Neural cell (in vitro differentiated cells): ENCODE measurements around the gene SLC24A3. TPM values are rescaled to one million over a fixed set of nuclear protein-coding genes. Genes with fewer than 3 reads are reported as not detected.

Experiments
- H2AFZ ChIP-seq: fragments of 200-600, 300-800 bp; sonication (generic), shearing (Covaris generic); 2 replicates; pipeline ENCODE4 v1.6.0; 2014; ENCODE audit warnings: low read depth, mild to moderate bottlenecking, antibody characterized with exemption, low read length, moderate library complexity
- H3F3A ChIP-seq: fragments of 200-600 bp; shearing (Covaris generic); 2 replicates; pipeline ENCODE4 v1.6.1; 2016; ENCODE audit warnings: mild to moderate bottlenecking, moderate library complexity, mixed read lengths, antibody characterized with exemption, low read length; ENCODE audit not compliant: insufficient read depth, poor library complexity, severe bottlenecking
- H3K27ac ChIP-seq: fragments of 200-600, 300-800 bp; sonication (generic), shearing (Covaris generic); 2 replicates; pipeline ENCODE4 v1.5.1; 2014; ENCODE audit warnings: mild to moderate bottlenecking, low read length, moderate library complexity
- H3K27me3 ChIP-seq: fragments of 300-800, 200-600 bp; sonication (generic), shearing (Covaris generic); 2 replicates; pipeline ENCODE4 v1.6.0; 2014; ENCODE audit warnings: mild to moderate bottlenecking, low read depth, low read length, moderate library complexity; ENCODE audit not compliant: insufficient read depth
- H3K36me3 ChIP-seq: fragments of 300-800, 200-600 bp; sonication (generic), shearing (Covaris generic); 2 replicates; pipeline ENCODE4 v1.5.1; 2014; ENCODE audit warnings: mild to moderate bottlenecking, antibody characterized with exemption, low read length, moderate library complexity; ENCODE audit not compliant: insufficient read depth
- H3K4me2 ChIP-seq: fragments of 300-800, 200-600 bp; sonication (generic), shearing (Covaris generic); 2 replicates; pipeline ENCODE4 v1.6.0; 2014; ENCODE audit warnings: mild to moderate bottlenecking, low read length
- H3K4me3 ChIP-seq: fragments of 300-800, 200-600 bp; sonication (generic), shearing (Covaris generic); 2 replicates; pipeline ENCODE4 v1.5.1; 2014; ENCODE audit warnings: mild to moderate bottlenecking, low read length, moderate library complexity
- H3K79me2 ChIP-seq: fragments of 200-600 bp; shearing (Covaris generic); replicated peaks from 2 replicates; pipeline ENCODE4 v1.6.0; 2014; ENCODE audit warnings: mild to moderate bottlenecking, low read length, moderate library complexity; ENCODE audit not compliant: insufficient read depth
- H3K9ac ChIP-seq: fragments of 300-800, 200-600 bp; sonication (generic), shearing (Covaris generic); 2 replicates; pipeline ENCODE4 v1.6.1; 2016; ENCODE audit warnings: mild to moderate bottlenecking, low read length, mixed read lengths
- H3K9me2 ChIP-seq: fragments of 200-600 bp; shearing (Covaris generic); 2 replicates; pipeline ENCODE4 v1.6.1; 2016; ENCODE audit warnings: mild to moderate bottlenecking, low read length, mixed read lengths; ENCODE audit not compliant: insufficient read depth
- H3K9me3 ChIP-seq: fragments of 200-600, 300-800 bp; sonication (generic), shearing (Covaris generic); 2 replicates; pipeline ENCODE4 v1.6.1; 2016; ENCODE audit warnings: mild to moderate bottlenecking, mixed run types, low read length, moderate library complexity, mixed read lengths
- H4K20me1 ChIP-seq: fragments of 200-600 bp; shearing (Covaris generic); 2 replicates; pipeline ENCODE4 v1.6.1; 2016; ENCODE audit warnings: mild to moderate bottlenecking, mixed run types; ENCODE audit not compliant: insufficient read depth
- CTCF ChIP-seq: fragments of 450-650 bp; IDR thresholded peaks from 2 replicates; pipeline ENCODE4 v1.5.1; 2014; ENCODE audit warnings: antibody characterized with exemption, mild to moderate bottlenecking, moderate library complexity; ENCODE audit not compliant: poor library complexity, severe bottlenecking
- EP300 ChIP-seq: fragments of 450-650 bp; conservative IDR thresholded peaks from 2 replicates; pipeline ENCODE4 v1.6.1; 2014; ENCODE audit warnings: antibody characterized with exemption, mild to moderate bottlenecking, moderate library complexity; ENCODE audit not compliant: poor library complexity, severe bottlenecking
- EZH2 ChIP-seq: fragments of 200-600, 300-800 bp; shearing (Covaris generic), sonication (generic); IDR thresholded peaks from 2 replicates; pipeline ENCODE4 v1.6.1; 2014; ENCODE audit warnings: antibody characterized with exemption, low read length, borderline replicate concordance, mild to moderate bottlenecking; ENCODE audit not compliant: insufficient read depth, poor library complexity, severe bottlenecking
- MXI1 ChIP-seq: fragments of 450-650 bp; conservative IDR thresholded peaks from 2 replicates; pipeline ENCODE4 v1.6.1; 2014; ENCODE audit warnings: antibody characterized with exemption, mild to moderate bottlenecking; ENCODE audit not compliant: poor library complexity, severe bottlenecking
- POLR2AphosphoS5 ChIP-seq: IDR thresholded peaks from 2 replicates; pipeline ENCODE4 v1.6.1; 2012
- RAD21 ChIP-seq: fragments of 450-650 bp; conservative IDR thresholded peaks from 2 replicates; pipeline ENCODE4 v1.6.1; 2014; ENCODE audit warnings: antibody characterized with exemption, mild to moderate bottlenecking, moderate library complexity
- REST ChIP-seq: IDR thresholded peaks from 2 replicates; pipeline ENCODE4 v1.6.1; 2012; ENCODE audit warnings: borderline replicate concordance
- SMC3 ChIP-seq: fragments of 450-650 bp; conservative IDR thresholded peaks from 2 replicates; pipeline ENCODE4 v1.6.1; 2014; ENCODE audit warnings: antibody characterized with exemption, mild to moderate bottlenecking, moderate library complexity; ENCODE audit not compliant: poor library complexity
- TAF1 ChIP-seq: IDR thresholded peaks from 2 replicates; pipeline ENCODE4 v1.6.1; 2012; ENCODE audit warnings: low read depth
- polyA plus RNA-seq: library from polyadenylated mRNA; depleted of rRNA; stranded (reverse); fragments of >200 nt; gene quantifications from 2 replicates; pipeline ENCODE4 v1.2.3, GENCODE V29; 2014

The SLC24A3 gene
- polyA plus RNA-seq, 1 donor from 2014 or later: 6.5 TPM

GRCh38 chr20:19765913-19766312 is 553.5 kb downstream of the SLC24A3 start:
- Histone ChIP-seq H3K27ac (no peak overlapping the region), H3F3A (no peaks in the 10 kb centered on the region), H3K4me2 (no peak overlapping the region), H3K27me3 (no peaks in the 10 kb centered on the region), H3K4me3 (no peak overlapping the region), H3K9me3 (no peaks in the 10 kb centered on the region), H3K79me2 (peaks cover 22% of the 10 kb centered on the region), H3K36me3 (no peaks in the 10 kb centered on the region), H3K9ac (no peak overlapping the region), H2AFZ (no peak overlapping the region), H3K9me2 (no peaks in the 10 kb centered on the region), H4K20me1 (no peaks in the 10 kb centered on the region)
- TF ChIP-seq EP300 (no peak), CTCF (no peak), SMC3 (no peak), TAF1 (no peak), POLR2AphosphoS5 (no peak), MXI1 (no peak), EZH2 (no peak), REST (no peak), RAD21 (no peak)

GRCh38 chr20:19767070-19767469 is 554.6 kb downstream of the SLC24A3 start:
- TF ChIP-seq MXI1: no peak
- TF ChIP-seq REST: no peak
- no peak for TF ChIP-seq TAF1
- TF ChIP-seq SMC3: no peak
- no peak for TF ChIP-seq RAD21
- TF ChIP-seq POLR2AphosphoS5: no peak
- TF ChIP-seq CTCF: no peak
- no peak for TF ChIP-seq EZH2
- TF ChIP-seq EP300: no peak
- Histone ChIP-seq H3F3A (no peaks in the 10 kb centered on the region), H2AFZ (no peak overlapping the region), H3K27ac (no peak overlapping the region), H3K9me3 (no peaks in the 10 kb centered on the region), H3K27me3 (no peaks in the 10 kb centered on the region), H3K79me2 (peaks cover 13% of the 10 kb centered on the region), H3K9me2 (no peaks in the 10 kb centered on the region), H3K9ac (no peak overlapping the region), H3K36me3 (no peaks in the 10 kb centered on the region), H4K20me1 (no peaks in the 10 kb centered on the region), H3K4me2 (no peak overlapping the region), H3K4me3 (no peak overlapping the region)
